PFSK-1 (cell line): ENCODE data around the gene GSTM5.

Experiments
- FOXP2 ChIP-seq: optimal IDR thresholded peaks from 2 replicates; pipeline ENCODE3; 2011; ENCODE audit warnings: borderline replicate concordance, control low read depth, inconsistent platforms; ENCODE audit not compliant: insufficient read depth; ENCODE audit errors: extremely low read length, extremely low read depth
- POLR2AphosphoS5 ChIP-seq: IDR thresholded peaks from 2 replicates; pipeline ENCODE4 v1.6.1; 2012; ENCODE audit warnings: low read depth, mild to moderate bottlenecking, control low read depth, low read length, moderate library complexity
- SIN3A ChIP-seq: IDR thresholded peaks from 2 replicates; pipeline ENCODE4 v1.6.1; 2012; ENCODE audit warnings: mild to moderate bottlenecking, low read length, moderate library complexity, borderline replicate concordance; ENCODE audit not compliant: insufficient read depth
- TAF1 ChIP-seq: IDR thresholded peaks from 2 replicates; pipeline ENCODE4 v1.6.1; 2012; ENCODE audit warnings: low read length, control low read depth, borderline replicate concordance; ENCODE audit not compliant: insufficient read depth
- TF ChIP-seq, protein P1 (sequence below), 2 experiments: IDR thresholded peaks; 2 replicates each; pipeline versions ENCODE4 v1.6.1 to v1.8.0; 2011 to 2012; ENCODE audit warnings: low read depth in 2 of 2, low read length in 2 of 2, control low read depth in 1 of 2, inconsistent platforms in 1 of 2, mild to moderate bottlenecking in 1 of 2, moderate library complexity in 1 of 2; ENCODE audit not compliant: insufficient read depth in 1 of 2

- no peak for TF ChIP-seq SIN3A
- TF ChIP-seq POLR2AphosphoS5: no peak
- no peak for TF ChIP-seq TAF1
- TF ChIP-seq, protein P1, sequence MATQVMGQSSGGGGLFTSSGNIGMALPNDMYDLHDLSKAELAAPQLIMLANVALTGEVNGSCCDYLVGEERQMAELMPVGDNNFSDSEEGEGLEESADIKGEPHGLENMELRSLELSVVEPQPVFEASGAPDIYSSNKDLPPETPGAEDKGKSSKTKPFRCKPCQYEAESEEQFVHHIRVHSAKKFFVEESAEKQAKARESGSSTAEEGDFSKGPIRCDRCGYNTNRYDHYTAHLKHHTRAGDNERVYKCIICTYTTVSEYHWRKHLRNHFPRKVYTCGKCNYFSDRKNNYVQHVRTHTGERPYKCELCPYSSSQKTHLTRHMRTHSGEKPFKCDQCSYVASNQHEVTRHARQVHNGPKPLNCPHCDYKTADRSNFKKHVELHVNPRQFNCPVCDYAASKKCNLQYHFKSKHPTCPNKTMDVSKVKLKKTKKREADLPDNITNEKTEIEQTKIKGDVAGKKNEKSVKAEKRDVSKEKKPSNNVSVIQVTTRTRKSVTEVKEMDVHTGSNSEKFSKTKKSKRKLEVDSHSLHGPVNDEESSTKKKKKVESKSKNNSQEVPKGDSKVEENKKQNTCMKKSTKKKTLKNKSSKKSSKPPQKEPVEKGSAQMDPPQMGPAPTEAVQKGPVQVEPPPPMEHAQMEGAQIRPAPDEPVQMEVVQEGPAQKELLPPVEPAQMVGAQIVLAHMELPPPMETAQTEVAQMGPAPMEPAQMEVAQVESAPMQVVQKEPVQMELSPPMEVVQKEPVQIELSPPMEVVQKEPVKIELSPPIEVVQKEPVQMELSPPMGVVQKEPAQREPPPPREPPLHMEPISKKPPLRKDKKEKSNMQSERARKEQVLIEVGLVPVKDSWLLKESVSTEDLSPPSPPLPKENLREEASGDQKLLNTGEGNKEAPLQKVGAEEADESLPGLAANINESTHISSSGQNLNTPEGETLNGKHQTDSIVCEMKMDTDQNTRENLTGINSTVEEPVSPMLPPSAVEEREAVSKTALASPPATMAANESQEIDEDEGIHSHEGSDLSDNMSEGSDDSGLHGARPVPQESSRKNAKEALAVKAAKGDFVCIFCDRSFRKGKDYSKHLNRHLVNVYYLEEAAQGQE (IDR thresholded peaks at IDR 0.05; ENCODE audit: insufficient read depth in 1 of 2, low read depth in 2 of 2, low read length in 2 of 2): no peak
- no peak for TF ChIP-seq FOXP2
Observed at GRCh38 chr1:109712321-109712864, 342 bp downstream of the GSTM5 start.
